Right atrium auricular region (tissue), 2 donors: ENCODE measurements around the gene KDM2B. TPM values are rescaled to one million over a fixed set of nuclear protein-coding genes. Genes with fewer than 3 reads are reported as not detected.
"Not testable (repeated sequence)": the region's sequence is repeated elsewhere in the genome, so short reads cannot be mapped to it uniquely, and the experiment has no call there.

ENCODE experiments used
- DNase-seq: peaks from one replicate; pipeline ENCODE4 v3.0.0-alpha.2; 2019; ENCODE audit warnings: low spot score
- H3K27ac ChIP-seq, 2 donors: fragments of 200-600 bp; sonication (generic); 1 replicate in 1 of 2; 2 replicates in 1 of 2; pipeline ENCODE4 v1.5.1; 2016 to 2019
- H3K27me3 ChIP-seq, 2 donors: fragments of 200-600 bp; sonication (generic); one replicate each; pipeline versions ENCODE4 v1.5.1 to v1.6.0; 2017 to 2019
- H3K36me3 ChIP-seq: fragments of 200-600 bp; sonication (generic); one replicate; pipeline ENCODE4 v1.5.1; 2016
- H3K4me1 ChIP-seq, 2 donors: fragments of 200-600 bp; sonication (generic); one replicate each; pipeline versions ENCODE4 v1.5.1 to v1.6.0; 2017 to 2019
- H3K4me3 ChIP-seq, 2 donors: fragments of 200-600 bp; sonication (generic); 1 replicate in 1 of 2; 2 replicates in 1 of 2; pipeline ENCODE4 v1.5.1; 2017 to 2019; ENCODE audit warnings: mild to moderate bottlenecking in 1 of 2, moderate library complexity in 1 of 2
- H3K9me3 ChIP-seq, 2 donors: fragments of 200-600 bp; sonication (generic); one replicate each; pipeline ENCODE4 v1.5.1; 2019
- total RNA-seq, 2 donors: library from RNA; depleted of rRNA; stranded (reverse); fragments of >200 nt; gene quantifications; one replicate each; pipeline ENCODE4 v1.1.0, GENCODE V29; 2016
- TF ChIP-seq, protein P1 (sequence below), 2 donors: fragments of 200-600 bp; sonication (generic); IDR thresholded peaks; one replicate each; pipeline ENCODE4 v1.5.1; 2019; ENCODE audit warnings: antibody characterized with exemption in 2 of 2

Gene KDM2B
- total RNA-seq, 2 donors from 2014 or later: 9.5 to 10.8 TPM

DNA sequence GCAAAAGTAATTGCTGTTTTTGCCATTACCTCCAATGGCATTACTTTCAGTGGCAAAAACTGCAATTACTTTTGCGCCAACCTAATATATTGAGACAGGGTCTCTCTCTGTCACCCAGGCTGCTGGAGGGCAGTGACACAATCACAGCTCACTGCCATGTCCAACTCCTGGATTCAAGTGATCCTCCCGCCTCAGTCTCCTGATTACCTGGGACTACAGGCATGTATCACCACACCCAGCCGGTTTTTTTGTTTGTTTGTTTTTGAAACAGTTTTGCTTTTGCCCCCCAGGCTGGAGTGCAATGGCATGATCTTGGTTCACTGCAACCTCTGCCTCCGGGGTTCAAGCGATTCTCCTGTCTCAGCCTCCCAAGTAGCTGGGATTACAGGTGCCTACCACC, 15.7 kb upstream of the KDM2B start:
- Histone ChIP-seq H3K27ac (no peak overlapping the region), H3K27me3 (no peaks in the 10 kb centered on the region), H3K4me3 (no peak overlapping the region), H3K4me1 (no peaks in the 10 kb centered on the region), H3K36me3 (no peaks in the 10 kb centered on the region), H3K9me3 (no peaks in the 10 kb centered on the region)
- TF ChIP-seq, protein P1, sequence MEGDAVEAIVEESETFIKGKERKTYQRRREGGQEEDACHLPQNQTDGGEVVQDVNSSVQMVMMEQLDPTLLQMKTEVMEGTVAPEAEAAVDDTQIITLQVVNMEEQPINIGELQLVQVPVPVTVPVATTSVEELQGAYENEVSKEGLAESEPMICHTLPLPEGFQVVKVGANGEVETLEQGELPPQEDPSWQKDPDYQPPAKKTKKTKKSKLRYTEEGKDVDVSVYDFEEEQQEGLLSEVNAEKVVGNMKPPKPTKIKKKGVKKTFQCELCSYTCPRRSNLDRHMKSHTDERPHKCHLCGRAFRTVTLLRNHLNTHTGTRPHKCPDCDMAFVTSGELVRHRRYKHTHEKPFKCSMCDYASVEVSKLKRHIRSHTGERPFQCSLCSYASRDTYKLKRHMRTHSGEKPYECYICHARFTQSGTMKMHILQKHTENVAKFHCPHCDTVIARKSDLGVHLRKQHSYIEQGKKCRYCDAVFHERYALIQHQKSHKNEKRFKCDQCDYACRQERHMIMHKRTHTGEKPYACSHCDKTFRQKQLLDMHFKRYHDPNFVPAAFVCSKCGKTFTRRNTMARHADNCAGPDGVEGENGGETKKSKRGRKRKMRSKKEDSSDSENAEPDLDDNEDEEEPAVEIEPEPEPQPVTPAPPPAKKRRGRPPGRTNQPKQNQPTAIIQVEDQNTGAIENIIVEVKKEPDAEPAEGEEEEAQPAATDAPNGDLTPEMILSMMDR (IDR thresholded peaks at IDR 0.05): no peak
- no peak for DNase-seq

DNA sequence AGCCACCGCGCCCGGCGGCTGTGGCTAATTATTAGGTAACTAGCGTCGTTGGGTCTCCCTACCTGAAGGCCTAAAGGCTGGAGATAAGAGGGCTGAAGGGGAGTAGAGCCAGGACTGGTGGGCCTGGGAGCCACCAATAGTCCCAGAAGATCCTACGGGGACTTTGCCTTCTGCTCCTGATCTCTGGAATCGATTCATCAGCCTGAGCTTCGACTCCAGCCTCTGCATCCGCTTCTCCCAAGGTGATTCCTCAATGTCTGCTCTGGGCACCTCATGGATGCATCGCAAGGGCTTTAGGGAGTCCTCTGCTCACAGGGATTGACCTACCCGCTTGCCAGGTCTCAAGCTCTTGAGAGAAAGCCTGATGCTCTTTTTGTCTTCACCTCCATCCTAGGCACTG, 14.7 kb upstream of the KDM2B start:
- H3K4me1 ChIP-seq: peaks cover 0 to 4% of the 10 kb centered on the region in 2 donors
- H3K9me3 ChIP-seq: no peaks in the 10 kb centered on the region
- no peaks in the 10 kb centered on the region for H3K27me3 ChIP-seq
- H3K36me3 ChIP-seq: no peaks in the 10 kb centered on the region
- no peak for DNase-seq
- TF ChIP-seq, protein P1 (IDR thresholded peaks at IDR 0.05): no peak
- H3K27ac ChIP-seq: no peak overlapping the region
- no peak overlapping the region for H3K4me3 ChIP-seq

DNA sequence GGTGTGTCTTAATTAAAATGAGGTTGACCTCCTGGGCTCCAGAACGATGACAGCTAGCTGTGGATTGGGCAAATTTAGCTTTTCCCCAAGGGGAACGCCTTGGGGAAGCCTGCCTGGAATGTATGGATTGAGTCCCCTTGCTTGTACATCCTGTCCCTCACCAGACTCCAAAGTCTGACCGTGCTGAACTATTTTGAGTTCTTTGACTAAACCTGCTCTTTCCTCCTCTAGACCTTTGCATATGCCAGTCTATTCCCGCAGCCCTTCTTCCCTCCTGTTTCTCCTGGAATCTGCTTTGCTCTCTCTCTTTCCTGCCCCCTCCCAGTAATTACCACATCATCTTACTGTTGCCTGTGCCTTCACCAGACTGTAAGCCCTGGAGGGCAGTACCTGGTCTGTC, 11.5 kb upstream of the KDM2B start:
- Histone ChIP-seq H3K36me3 (no peaks in the 10 kb centered on the region), H3K4me3 (no peak overlapping the region), H3K9me3 (no peaks in the 10 kb centered on the region), H3K4me1 (peaks cover 0 to 7% of the 10 kb centered on the region in 2 donors), H3K27me3 (no peaks in the 10 kb centered on the region), H3K27ac (no peak overlapping the region)
- no peak for DNase-seq
- TF ChIP-seq, protein P1 (IDR thresholded peaks at IDR 0.05): no peak

DNA sequence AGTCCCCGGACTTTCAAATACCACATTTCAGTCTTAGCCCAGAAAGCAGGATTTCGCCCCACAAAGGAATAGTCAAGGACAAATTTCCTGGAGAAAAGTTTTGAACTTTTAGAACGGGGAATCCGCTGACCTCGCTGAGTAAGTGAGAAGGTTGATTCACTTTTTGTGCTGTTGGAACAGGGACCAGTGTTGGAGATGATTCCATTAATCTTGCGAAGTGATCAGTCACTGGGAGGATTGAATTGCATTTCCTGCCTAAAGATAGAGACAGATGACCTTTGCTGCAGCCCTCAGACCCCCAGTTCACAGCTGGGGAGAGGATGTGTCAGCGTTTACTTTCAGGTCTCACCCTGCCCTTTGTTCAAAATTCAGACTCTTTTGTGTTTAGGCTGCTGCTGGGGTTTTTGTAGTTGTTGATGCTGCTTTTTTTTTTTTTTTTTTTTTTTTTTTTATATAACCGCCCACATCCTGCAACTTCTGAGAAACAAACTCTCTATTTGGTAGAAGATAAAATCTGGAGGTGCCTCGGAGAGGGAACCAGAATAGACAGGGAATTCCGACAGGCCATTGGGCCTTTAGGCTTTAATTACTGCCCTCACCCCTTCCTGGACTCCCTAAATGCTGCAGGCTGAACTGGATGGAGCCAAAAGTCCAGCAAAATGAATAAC, 9.8 kb upstream of the KDM2B start:
- DNase-seq: no peak
- Histone ChIP-seq H3K4me3 (peak overlapping the region in 1 of 2 donors; percentile 51), H3K9me3 (no peaks in the 10 kb centered on the region), H3K27ac (peak overlapping the region; percentile 71 to 77), H3K27me3 (no peaks in the 10 kb centered on the region), H3K4me1 (peaks cover 0 to 7% of the 10 kb centered on the region in 2 donors), H3K36me3 (no peaks in the 10 kb centered on the region)
- TF ChIP-seq, protein P1 (IDR thresholded peaks at IDR 0.05): no peak

DNA sequence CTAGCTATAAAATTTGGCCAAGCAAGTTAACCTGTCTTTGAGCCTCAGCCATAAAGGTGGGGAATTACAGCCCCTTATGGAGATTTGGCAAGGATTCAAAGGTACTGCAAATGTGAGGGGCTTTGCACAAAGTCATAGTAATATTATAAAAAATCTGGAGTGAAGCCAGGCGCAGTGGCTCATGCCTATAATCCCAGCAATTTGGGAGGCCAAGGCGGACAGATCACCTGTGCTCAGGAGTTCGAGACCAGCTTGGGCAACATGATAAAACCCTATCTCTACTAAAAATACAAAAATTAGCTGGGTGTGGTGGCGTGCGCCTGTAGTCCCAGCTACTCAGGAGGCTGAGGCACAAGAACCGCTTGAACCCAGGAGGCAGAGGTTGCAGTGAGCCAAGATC, 4.1 kb upstream of the KDM2B start:
- H3K4me1 ChIP-seq: peaks cover 0 to 25% of the 10 kb centered on the region in 2 donors
- not testable (repeated sequence) for H3K36me3 ChIP-seq, DNase-seq, H3K9me3 ChIP-seq, H3K27ac ChIP-seq, H3K27me3 ChIP-seq, H3K4me3 ChIP-seq

DNA sequence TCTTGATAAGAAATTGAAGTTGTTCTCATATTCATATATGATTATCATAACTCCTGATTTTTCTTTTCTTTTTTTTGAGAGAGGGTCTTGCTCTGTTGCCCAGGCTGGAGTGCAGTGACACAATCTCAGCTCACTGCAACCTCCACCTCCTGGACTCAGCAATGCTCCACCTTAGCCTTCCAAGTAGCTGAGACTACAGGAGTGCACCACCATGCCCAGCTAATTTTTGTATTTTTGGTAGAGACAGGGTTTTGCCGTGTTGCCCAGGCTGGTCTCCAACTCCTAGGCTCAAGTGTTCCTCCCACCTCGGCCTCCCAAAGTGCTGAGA, 2.5 kb upstream of the KDM2B start:
- H3K4me1 ChIP-seq: peaks cover 0 to 36% of the 10 kb centered on the region in 2 donors
- H3K27ac ChIP-seq, H3K27me3 ChIP-seq, H3K9me3 ChIP-seq, H3K4me3 ChIP-seq, DNase-seq, H3K36me3 ChIP-seq: not testable (repeated sequence)
